SK-N-SH (cell line): ENCODE data around the gene SIK2.

Source experiments
- EP300 ChIP-seq, 2 experiments: IDR thresholded peaks; 2 replicates each; pipeline versions ENCODE4 v1.4.0 to v1.6.1; 2012; ENCODE audit warnings: borderline replicate concordance in 1 of 2, low read depth in 1 of 2, low read length in 1 of 2
- EZH2phosphoT487 ChIP-seq: fragments of 200-600 bp; sonication (generic); IDR thresholded peaks from 2 replicates; pipeline ENCODE4 v1.6.1; 2017; ENCODE audit warnings: low read depth, mixed run types, mild to moderate bottlenecking, antibody characterized with exemption, moderate library complexity, borderline replicate concordance
- TEAD4 ChIP-seq: IDR thresholded peaks from 2 replicates; pipeline ENCODE4 v1.4.0; 2012; ENCODE audit warnings: mild to moderate bottlenecking, borderline replicate concordance; ENCODE audit not compliant: insufficient read depth
- TF ChIP-seq, protein P1 (sequence below): fragments of 150-350 bp; IDR thresholded peaks from 2 replicates; pipeline ENCODE4 v1.6.1; 2017; ENCODE audit warnings: antibody characterized with exemption, low read length, low read depth, borderline replicate concordance

- TF ChIP-seq TEAD4: no peak
- TF ChIP-seq EZH2phosphoT487: no peak
- no peak for TF ChIP-seq EP300 (IDR thresholded peaks at IDR 0.05; ENCODE audit: borderline replicate concordance in 1 of 2, low read depth in 1 of 2, low read length in 1 of 2)
- TF ChIP-seq, protein P1, sequence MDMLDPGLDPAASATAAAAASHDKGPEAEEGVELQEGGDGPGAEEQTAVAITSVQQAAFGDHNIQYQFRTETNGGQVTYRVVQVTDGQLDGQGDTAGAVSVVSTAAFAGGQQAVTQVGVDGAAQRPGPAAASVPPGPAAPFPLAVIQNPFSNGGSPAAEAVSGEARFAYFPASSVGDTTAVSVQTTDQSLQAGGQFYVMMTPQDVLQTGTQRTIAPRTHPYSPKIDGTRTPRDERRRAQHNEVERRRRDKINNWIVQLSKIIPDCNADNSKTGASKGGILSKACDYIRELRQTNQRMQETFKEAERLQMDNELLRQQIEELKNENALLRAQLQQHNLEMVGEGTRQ: no peak
Measured at GRCh38 chr11:111644922-111645321, 42.7 kb downstream of the SIK2 start.
